ENCODE measurements around the gene F12.
A peak's percentile ranks its signal among the peaks of the same experiment; 100 is the strongest.

F12 gene

GRCh38 chr5:177410575-177410974 is 1.2 kb upstream of the F12 start:
- no peak for DNase-seq

- no peak for DNase-seq
These were observed 3.6 kb downstream of the F12 start for GRCh38 chr5:177405805-177406204.

GRCh38 chr5:177405312-177405711 is 4.1 kb downstream of the F12 start:
- no peak for DNase-seq

- DNase-seq = no peak
These were observed 4.7 kb downstream of the F12 start for GRCh38 chr5:177404641-177405179.

GRCh38 chr5:177403792-177404640 is 5.3 kb downstream of the F12 start:
- peak; percentile 67 for DNase-seq

- DNase-seq = no peak
These were observed 6.1 kb downstream of the F12 start for GRCh38 chr5:177403102-177403791.

- DNase-seq = peak; percentile 44
These were observed 6.9 kb downstream of the F12 start for GRCh38 chr5:177402271-177403043.

GRCh38 chr5:177399997-177400868 is 9.1 kb downstream of the F12 start, which contains the start of gene PFN3:
Gene PFN3, minus strand, starts transcription at chr5:177400661. Its CDS starts 85 bp downstream, at chr5:177400576.
- peak; percentile 49 for DNase-seq

GRCh38 chr5:177397875-177398390 is 11.4 kb downstream of the F12 start:
- no peak for DNase-seq

GRCh38 chr5:177396807-177397206 is 12.6 kb downstream of the F12 start:
- DNase-seq = no peak

- no peak for DNase-seq
These were observed 13.3 kb downstream of the F12 start for GRCh38 chr5:177396078-177396477.

GRCh38 chr5:177393990-177394389 is 15.4 kb downstream of the F12 start:
- DNase-seq = no peak

GRCh38 chr5:177393206-177393765 is 16.1 kb downstream of the F12 start:
- no peak for DNase-seq

- no peak for DNase-seq
These were observed 16.6 kb downstream of the F12 start for GRCh38 chr5:177392765-177393164.

GRCh38 chr5:177390363-177391300 is 18.7 kb downstream of the F12 start:
- DNase-seq = peak; percentile 82

- DNase-seq = peak; percentile 76
These were observed 19.9 kb downstream of the F12 start for GRCh38 chr5:177389241-177390169.

GRCh38 chr5:177388521-177389052 is 20.8 kb downstream of the F12 start:
- DNase-seq = no peak

GRCh38 chr5:177387405-177387804 is 22.0 kb downstream of the F12 start:
- DNase-seq = no peak

- no peak for DNase-seq
These were observed 22.8 kb downstream of the F12 start for GRCh38 chr5:177386542-177386941.
